Measurements from ENCODE around the gene SETD2. TPM values are rescaled to one million over a fixed set of nuclear protein-coding genes. Genes with fewer than 3 reads are reported as not detected.
"Not testable (repeated sequence)": the region's sequence is repeated elsewhere in the genome, so short reads cannot be mapped to it uniquely, and the experiment has no call there.

The SETD2 gene
- total RNA-seq, 1 experiment from 2014 or later = 47.6 TPM

- Histone ChIP-seq H3K4me3 (ENCODE audit: low read depth, low read length) (no peak overlapping the region), H3K27me3 (replicated peaks; ENCODE audit: control insufficient read depth, insufficient read depth, low read length) (no peaks in the 10 kb centered on the region), H3K4me1 (peaks cover 7% of the 10 kb centered on the region; the same call in 1 of the 2 replicates), H3K9me3 (no peaks in the 10 kb centered on the region), H3K36me3 (ENCODE audit: control insufficient read depth, insufficient read depth, low read length) (no peaks in the 10 kb centered on the region; the same call in 1 of the 2 replicates)
- no peaks in the 10 kb centered on the region for H3K9me3 Mint-ChIP-seq (ENCODE audit: unreplicated experiment)
- no TSS peak for BruUV-seq (replicated peaks)
- no peak for TF ChIP-seq CTCF (IDR thresholded peaks at IDR 0.05; ENCODE audit: insufficient read depth in 1 of 2, low read depth in 1 of 2, low read length in 1 of 2, severe bottlenecking in 1 of 2, unreplicated experiment in 1 of 2)
- DNase-seq = no peak
- intact Hi-C loops (cut with micrococcal nuclease; ENCODE audit: unreplicated experiment) = no loop called here
- peaks cover 51% of the 10 kb centered on the region for H3K36me3 Mint-ChIP-seq (ENCODE audit: insufficient read depth, unreplicated experiment)
- CTCF ChIA-PET = no interaction called here
- H3K27me3 Mint-ChIP-seq (ENCODE audit: insufficient read depth, unreplicated experiment) = no peaks in the 10 kb centered on the region
- POLR2A ChIA-PET = no interaction called here
- peaks cover 6% of the 10 kb centered on the region for H3K4me1 Mint-ChIP-seq (ENCODE audit: low read depth, unreplicated experiment)
- H3K27ac Mint-ChIP-seq (ENCODE audit: unreplicated experiment) = peak overlapping the region; percentile 57
- H3K4me3 Mint-ChIP-seq (ENCODE audit: unreplicated experiment) = no peak overlapping the region
Observed at GRCh38 chr3:47120138-47120537, 43.8 kb downstream of the SETD2 start.

DNA sequence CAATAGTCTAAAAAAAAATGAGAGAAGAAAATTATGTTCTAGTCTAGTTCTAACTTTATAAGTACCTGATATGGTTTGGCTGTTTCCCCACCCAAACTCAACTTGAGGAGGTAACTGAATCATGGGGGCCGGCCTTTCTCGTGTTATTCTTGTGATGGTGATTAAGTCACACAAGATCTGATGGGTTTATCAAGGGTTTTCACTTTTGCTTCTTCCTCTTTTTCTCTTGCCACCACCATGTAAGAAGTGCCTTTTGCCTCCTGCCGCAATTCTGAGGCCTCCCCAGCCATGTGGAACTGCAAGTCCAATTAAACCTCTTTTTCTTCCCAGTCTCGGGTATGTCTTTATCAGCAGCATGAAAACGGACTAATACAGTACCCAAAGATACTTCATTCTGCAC, 44.5 kb downstream of the SETD2 start:
- BruUV-seq (replicated peaks); CTCF ChIA-PET; H3K27ac Mint-ChIP-seq (ENCODE audit: unreplicated experiment); H3K4me1 ChIP-seq; H3K9me3 Mint-ChIP-seq (ENCODE audit: unreplicated experiment); H3K4me1 Mint-ChIP-seq (ENCODE audit: low read depth, unreplicated experiment); H3K4me3 ChIP-seq (ENCODE audit: low read depth, low read length); POLR2A ChIA-PET; H3K4me3 Mint-ChIP-seq (ENCODE audit: unreplicated experiment); H3K36me3 ChIP-seq (ENCODE audit: control insufficient read depth, insufficient read depth, low read length); H3K9me3 ChIP-seq; DNase-seq; intact Hi-C loops (cut with micrococcal nuclease; ENCODE audit: unreplicated experiment); H3K27me3 ChIP-seq (replicated peaks; ENCODE audit: control insufficient read depth, insufficient read depth, low read length); H3K27me3 Mint-ChIP-seq (ENCODE audit: insufficient read depth, unreplicated experiment): not testable (repeated sequence)
- H3K36me3 Mint-ChIP-seq (ENCODE audit: insufficient read depth, unreplicated experiment) = peaks cover 51% of the 10 kb centered on the region

- H3K4me3 ChIP-seq (ENCODE audit: low read depth, low read length) = no peak overlapping the region
- CTCF ChIA-PET = no interaction called here
- H3K9me3 ChIP-seq = no peaks in the 10 kb centered on the region
- Mint-ChIP-seq H3K9me3 (ENCODE audit: unreplicated experiment) (no peaks in the 10 kb centered on the region), H3K4me3 (ENCODE audit: unreplicated experiment) (no peak overlapping the region), H3K4me1 (ENCODE audit: low read depth, unreplicated experiment) (peaks cover 6% of the 10 kb centered on the region), H3K27me3 (ENCODE audit: insufficient read depth, unreplicated experiment) (no peaks in the 10 kb centered on the region), H3K27ac (ENCODE audit: unreplicated experiment) (no peak overlapping the region), H3K36me3 (ENCODE audit: insufficient read depth, unreplicated experiment) (peaks cover 48% of the 10 kb centered on the region)
- H3K36me3 ChIP-seq (ENCODE audit: control insufficient read depth, insufficient read depth, low read length) = peaks cover 1% of the 10 kb centered on the region
- intact Hi-C loops (cut with micrococcal nuclease; ENCODE audit: unreplicated experiment) = no loop called here
- BruUV-seq (replicated peaks) = no TSS peak
- DNase-seq = no peak
- TF ChIP-seq CTCF (IDR thresholded peaks at IDR 0.05; ENCODE audit: insufficient read depth in 1 of 2, low read depth in 1 of 2, low read length in 1 of 2, severe bottlenecking in 1 of 2, unreplicated experiment in 1 of 2) = no peak
- H3K4me1 ChIP-seq = peaks cover 7% of the 10 kb centered on the region; the same call in 1 of the 2 replicates
- no peaks in the 10 kb centered on the region for H3K27me3 ChIP-seq (replicated peaks; ENCODE audit: control insufficient read depth, insufficient read depth, low read length)
- POLR2A ChIA-PET = no interaction called here
Observed at GRCh38 chr3:47117807-47118364, 46.0 kb downstream of the SETD2 start.

GRCh38 chr3:47115524-47115923, 48.4 kb downstream of the SETD2 start:
- H3K4me1 ChIP-seq; H3K36me3 ChIP-seq (ENCODE audit: control insufficient read depth, insufficient read depth, low read length); H3K27ac Mint-ChIP-seq (ENCODE audit: unreplicated experiment); H3K4me3 Mint-ChIP-seq (ENCODE audit: unreplicated experiment); H3K9me3 Mint-ChIP-seq (ENCODE audit: unreplicated experiment); BruUV-seq (replicated peaks); intact Hi-C loops (cut with micrococcal nuclease; ENCODE audit: unreplicated experiment); CTCF ChIA-PET; H3K9me3 ChIP-seq; H3K27me3 ChIP-seq (replicated peaks; ENCODE audit: control insufficient read depth, insufficient read depth, low read length); H3K4me1 Mint-ChIP-seq (ENCODE audit: low read depth, unreplicated experiment); H3K4me3 ChIP-seq (ENCODE audit: low read depth, low read length); H3K27me3 Mint-ChIP-seq (ENCODE audit: insufficient read depth, unreplicated experiment); DNase-seq; POLR2A ChIA-PET: not testable (repeated sequence)
- peaks cover 48% of the 10 kb centered on the region for H3K36me3 Mint-ChIP-seq (ENCODE audit: insufficient read depth, unreplicated experiment)
